IMR-90 (cell line): ENCODE measurements around the gene TEKT5. TPM values are rescaled to one million over a fixed set of nuclear protein-coding genes. Genes with fewer than 3 reads are reported as not detected.

ENCODE experiments used
- ATAC-seq: fragments of 200-7000 bp; cut with Tn5 transposase; 2 replicates; pipeline ENCODE4 v1.9.1; 2020; ENCODE audit warnings: low read depth, mild to moderate bottlenecking, moderate library complexity
- BruUV-seq: library from RNA; stranded (reverse); fragments of 400-500 nt; replicated peaks from 2 replicates; lab custom pipeline; 2021; lab: Mats Ljungman, UMichigan
- CTCF ChIA-PET: fragments of 300-600 bp; formaldehyde crosslinking; extraction: SDS; loops from one replicate; lab custom pipeline; 2021; ENCODE audit warnings: antibody characterized with exemption; lab: Yijun Ruan, JAX
- POLR2A ChIA-PET: fragments of 300-600 bp; sonication (Branson Sonifier 250); formaldehyde crosslinking; loops from one replicate; lab custom pipeline; 2022; ENCODE audit warnings: antibody characterized with exemption; ENCODE audit not compliant: unreplicated experiment; lab: Charles Lee
- DNase-seq: peaks from one replicate; pipeline ENCODE4 v3.0.0; 2013
- H2AFZ ChIP-seq: replicated peaks from 2 replicates; pipeline ENCODE3; 2013; ENCODE audit warnings: low read length, mild to moderate bottlenecking; ENCODE audit not compliant: poor library complexity
- H2AK5ac ChIP-seq: 2 replicates; pipeline ENCODE4 v1.6.1; 2013; ENCODE audit warnings: low read depth, low read length, inconsistent platforms
- H2AK9ac ChIP-seq: replicated peaks from 2 replicates; pipeline ENCODE3; 2013; ENCODE audit warnings: mild to moderate bottlenecking, low read depth, low read length, moderate library complexity; ENCODE audit not compliant: poor library complexity
- H2BK120ac ChIP-seq: 2 replicates; pipeline ENCODE4 v1.6.1; 2013; ENCODE audit warnings: low read depth, low read length, inconsistent platforms
- H2BK15ac ChIP-seq: 3 replicates; pipeline ENCODE4 v1.6.1; 2013; ENCODE audit warnings: low read depth, low read length, inconsistent platforms
- H2BK20ac ChIP-seq: 2 replicates; pipeline ENCODE4 v1.6.1; 2013; ENCODE audit warnings: low read depth, mild to moderate bottlenecking, inconsistent platforms, low read length, moderate library complexity
- H2BK5ac ChIP-seq: 2 replicates; pipeline ENCODE4 v1.6.1; 2013; ENCODE audit warnings: mild to moderate bottlenecking, low read depth, low read length, inconsistent platforms; ENCODE audit not compliant: poor library complexity, severe bottlenecking
- H3K14ac ChIP-seq: replicated peaks from 2 replicates; pipeline ENCODE4 v1.6.1; 2013; ENCODE audit warnings: low read depth, low read length, inconsistent platforms
- H3K18ac ChIP-seq: 2 replicates; pipeline ENCODE4 v1.6.1; 2013; ENCODE audit warnings: low read depth, low read length, control low read depth
- H3K23ac ChIP-seq: 2 replicates; pipeline ENCODE4 v1.6.1; 2013; ENCODE audit warnings: low read depth, low read length, inconsistent platforms
- H3K27ac ChIP-seq: 2 replicates; pipeline ENCODE4 v1.5.1; 2013; ENCODE audit warnings: mild to moderate bottlenecking, control low read depth, low read length; ENCODE audit not compliant: insufficient read depth
- H3K27me3 ChIP-seq: 2 replicates; pipeline ENCODE4 v1.6.1; 2013; ENCODE audit warnings: low read length; ENCODE audit not compliant: control insufficient read depth, insufficient read depth
- H3K36me3 ChIP-seq: 2 replicates; pipeline ENCODE4 v1.6.1; 2013; ENCODE audit warnings: low read length, mixed read lengths; ENCODE audit not compliant: control insufficient read depth, insufficient read depth
- H3K4ac ChIP-seq: 2 replicates; pipeline ENCODE4 v1.6.1; 2013; ENCODE audit warnings: low read depth, low read length, inconsistent platforms
- H3K4me1 ChIP-seq: 2 replicates; pipeline ENCODE4 v1.6.1; 2013; ENCODE audit warnings: low read length, mixed read lengths; ENCODE audit not compliant: control insufficient read depth, insufficient read depth
- H3K4me2 ChIP-seq: 2 replicates; pipeline ENCODE4 v1.6.1; 2013; ENCODE audit warnings: low read depth, mild to moderate bottlenecking, control low read depth, low read length, moderate library complexity
- H3K4me3 ChIP-seq: 2 replicates; pipeline ENCODE4 v1.5.1; 2013; ENCODE audit warnings: low read depth, mild to moderate bottlenecking, control low read depth, low read length, moderate library complexity; ENCODE audit not compliant: insufficient read depth
- H3K56ac ChIP-seq: 2 replicates; pipeline ENCODE4 v1.6.1; 2013; ENCODE audit warnings: low read length, inconsistent platforms; ENCODE audit not compliant: insufficient read depth; ENCODE audit errors: extremely low read depth
- H3K79me1 ChIP-seq, 2 experiments: 2 replicates each; pipeline ENCODE4 v1.6.1; 2013; ENCODE audit warnings: low read length in 2 of 2, inconsistent platforms in 1 of 2, low read depth in 1 of 2
- H3K9ac ChIP-seq: 2 replicates; pipeline ENCODE4 v1.6.1; 2013; ENCODE audit warnings: low read depth, low read length, control low read depth
- H3K9me1 ChIP-seq: 2 replicates; pipeline ENCODE4 v1.6.1; 2013; ENCODE audit warnings: low read length, inconsistent platforms; ENCODE audit not compliant: insufficient read depth
- H3K9me3 ChIP-seq: 2 replicates; pipeline ENCODE4 v1.6.1; 2013; ENCODE audit warnings: low read length; ENCODE audit not compliant: control insufficient read depth, insufficient read depth
- H4K20me1 ChIP-seq: 2 replicates; pipeline ENCODE4 v1.6.1; 2013; ENCODE audit warnings: low read length, inconsistent platforms; ENCODE audit not compliant: insufficient read depth
- H4K5ac ChIP-seq: 2 replicates; pipeline ENCODE4 v1.6.1; 2013; ENCODE audit warnings: mild to moderate bottlenecking, low read depth, low read length, control low read depth
- H4K8ac ChIP-seq, 2 experiments: 2 replicates each; pipeline ENCODE4 v1.6.1; 2013; ENCODE audit warnings: low read depth in 2 of 2, low read length in 2 of 2, control low read depth in 1 of 2, inconsistent platforms in 1 of 2
- H4K91ac ChIP-seq: 2 replicates; pipeline ENCODE4 v1.6.1; 2013; ENCODE audit warnings: low read depth, low read length, inconsistent platforms; ENCODE audit not compliant: insufficient read depth
- BHLHE40 ChIP-seq: fragments of 150-350 bp; IDR thresholded peaks from 2 replicates; pipeline ENCODE4 v1.6.1; 2016; ENCODE audit warnings: mild to moderate bottlenecking, low read depth, low read length
- CEBPB ChIP-seq: IDR thresholded peaks from 2 replicates; pipeline ENCODE4 v1.6.1; 2012; ENCODE audit warnings: low read depth, low read length, improper control_type of control experiment
- CHD1 ChIP-seq: IDR thresholded peaks from 2 replicates; pipeline ENCODE4 v1.6.1; 2012; ENCODE audit warnings: low read depth, low read length, improper control_type of control experiment
- FOS ChIP-seq: fragments of 150-350 bp; IDR thresholded peaks from 2 replicates; pipeline ENCODE4 v1.6.1; 2016; ENCODE audit warnings: low read depth, low read length
- MAFK ChIP-seq: IDR thresholded peaks from 2 replicates; pipeline ENCODE4 v1.6.1; 2012; ENCODE audit warnings: low read depth, low read length, improper control_type of control experiment
- MAZ ChIP-seq: IDR thresholded peaks from 2 replicates; pipeline ENCODE4 v1.6.1; 2012; ENCODE audit warnings: low read depth, mild to moderate bottlenecking, low read length, improper control_type of control experiment, moderate library complexity, borderline replicate concordance
- MXI1 ChIP-seq: IDR thresholded peaks from 2 replicates; pipeline ENCODE4 v1.6.1; 2012; ENCODE audit warnings: low read depth, mild to moderate bottlenecking, low read length, moderate library complexity, borderline replicate concordance
- NFE2L2 ChIP-seq: fragments of 150-350 bp; IDR thresholded peaks from 2 replicates; pipeline ENCODE4 v1.6.1; 2016; ENCODE audit warnings: low read depth, mild to moderate bottlenecking, low read length
- POLR2A ChIP-seq: IDR thresholded peaks from 2 replicates; pipeline ENCODE4 v1.6.1; 2012; ENCODE audit warnings: mild to moderate bottlenecking, low read depth, low read length
- RAD21 ChIP-seq: IDR thresholded peaks from 2 replicates; pipeline ENCODE4 v1.6.1; 2012; ENCODE audit warnings: low read length, improper control_type of control experiment
- RFX5 ChIP-seq: IDR thresholded peaks from 2 replicates; pipeline ENCODE4 v1.8.0; 2012; ENCODE audit warnings: low read depth, mild to moderate bottlenecking, low read length, moderate library complexity
- SMC3 ChIP-seq: fragments of 150-350 bp; IDR thresholded peaks from 2 replicates; pipeline ENCODE4 v1.6.1; 2016; ENCODE audit warnings: low read depth, mild to moderate bottlenecking, antibody characterized with exemption, low read length, moderate library complexity
- USF2 ChIP-seq: fragments of 150-350 bp; IDR thresholded peaks from 2 replicates; pipeline ENCODE4 v1.6.1; 2017; ENCODE audit warnings: mild to moderate bottlenecking, antibody characterized with exemption, low read length, low read depth
- WGBS, 2 experiments: methylation state at CpG; one replicate each; pipeline versions ENCODE4 v1.1.5 to v1.1.7; 2013; ENCODE audit warnings: missing lambda C conversion rate in 2 of 2; ENCODE audit not compliant: insufficient read length in 1 of 2; ENCODE audit errors: extremely low coverage in 2 of 2; 5-methylcytosine and 5-hydroxymethylcytosine counted together
- dilution Hi-C: fragments of 300-500 bp; cut with HindIII; formaldehyde crosslinking; loops from one replicate; pipeline ENCODE4 v1.14.3; 2018; ENCODE audit warnings: low sequenced_read_pairs; ENCODE audit not compliant: unreplicated experiment
- in situ Hi-C: fragments of 300-500 bp; cut with MboI; formaldehyde crosslinking; loops from 3 replicates; pipeline ENCODE4 v1.14.3; 2019; ENCODE audit warnings: low sequenced_read_pairs, inconsistent platforms, mixed read lengths
- intact Hi-C: fragments of 100-400 bp; cut with micrococcal nuclease; formaldehyde crosslinking; loops from 2 replicates; pipeline ENCODE4 v1.10.0; 2022
- polyA plus RNA-seq, 3 experiments: library from polyadenylated mRNA; depleted of rRNA; stranded (reverse); fragments of >200 nt; gene quantifications; 2 replicates each; pipeline ENCODE4 v1.2.3, GENCODE V29; 2012; ENCODE audit warnings: low replicate concordance in 1 of 3
- total RNA-seq: library from RNA; depleted of rRNA; stranded (reverse); fragments of >200 nt; gene quantifications from 2 replicates; pipeline ENCODE4 v1.2.3, GENCODE V29; 2012
- TF ChIP-seq, protein P1 (sequence below): conservative IDR thresholded peaks from 2 replicates; pipeline ENCODE4 v1.5.1; 2012; ENCODE audit warnings: mild to moderate bottlenecking, low read depth, low read length, improper control_type of control experiment
- TF ChIP-seq, protein P2 (sequence below): fragments of 150-350 bp; IDR thresholded peaks from 2 replicates; pipeline ENCODE4 v1.6.1; 2016; ENCODE audit warnings: low read depth, mild to moderate bottlenecking, low read length, moderate library complexity, borderline replicate concordance

Gene TEKT5
- total and polyA plus RNA-seq, 2 of the 4 experiments (the other 2 are of a cell fraction) = 0.17 TPM; not detected in 1

DNA sequence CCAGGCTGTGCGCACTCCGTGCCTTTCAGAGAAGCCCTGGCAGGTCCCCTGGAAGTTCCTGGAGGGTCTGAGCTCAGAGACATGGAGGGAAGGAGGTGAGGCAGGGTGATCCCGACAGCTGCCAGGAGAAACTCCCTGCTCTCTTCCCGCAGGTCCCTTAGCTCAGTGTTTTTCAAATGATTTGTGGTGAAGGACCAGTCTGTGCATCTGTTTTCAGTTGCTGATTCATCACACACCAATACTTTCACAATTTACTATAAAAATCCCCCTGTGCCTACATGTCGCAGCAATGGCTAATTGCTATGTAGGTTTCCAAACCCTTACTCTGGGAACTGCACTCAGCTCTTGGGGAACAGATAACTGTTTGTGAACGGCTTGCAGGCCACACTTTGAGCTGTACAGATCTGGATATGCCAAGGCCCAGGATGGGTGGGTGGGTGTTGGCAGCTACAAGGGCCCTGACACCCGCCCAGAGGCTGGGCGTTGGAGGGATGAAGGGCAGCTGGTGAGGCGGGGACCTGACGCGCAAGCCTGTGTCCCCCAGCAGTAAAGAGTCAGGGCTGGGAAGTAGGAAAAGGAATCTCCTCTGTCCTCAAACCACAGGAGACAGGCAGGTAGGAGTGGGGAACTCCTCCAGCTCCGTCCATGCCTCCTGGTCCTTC, 93.8 kb downstream of the TEKT5 start:
- Histone ChIP-seq H2BK15ac (no peak overlapping the region), H3K36me3 (no peaks in the 10 kb centered on the region), H3K9me1 (no peaks in the 10 kb centered on the region), H3K4me1 (peaks cover 2% of the 10 kb centered on the region; the same call in 1 of the 2 replicates), H3K79me1 (no peaks in the 10 kb centered on the region), H3K27me3 (peaks cover 20% of the 10 kb centered on the region), H3K4me2 (no peak overlapping the region), H2AK5ac (no peak overlapping the region; the same call in 1 of the 2 replicates), H2AK9ac (peak overlapping the region; percentile 31), H3K18ac (no peak overlapping the region), H3K9ac (no peak overlapping the region), H3K14ac (no peak overlapping the region), H3K56ac (no peak overlapping the region), H4K91ac (no peak overlapping the region), H4K8ac (no peak overlapping the region), H3K4ac (no peak overlapping the region), H2BK20ac (no peak overlapping the region), H3K27ac (no peak overlapping the region), H4K5ac (no peak overlapping the region), H3K23ac (no peak overlapping the region), H4K20me1 (no peaks in the 10 kb centered on the region), H3K4me3 (no peak overlapping the region), H2BK120ac (no peak overlapping the region), H2BK5ac (no peak overlapping the region), H2AFZ (peak overlapping the region; percentile 58), H3K9me3 (peaks cover 2% of the 10 kb centered on the region)
- WGBS, 2 experiments = 70% methylated on average over 2 of the region's 12 CpGs; no CpG with 5 or more reads in 1 of the 2 experiments
- ATAC-seq = no peak
- BruUV-seq = no TSS peak
- intact Hi-C loops = no loop called here
- dilution Hi-C loops = no loop called here
- peak; percentile 38 for DNase-seq
- ChIA-PET CTCF (interaction anchor here (0.6 kb wide), 1 partner anchor 143 kb away, joined by 3 read pairs; no protein-coding TSS in a partner anchor), POLR2A (no interaction called here)
- in situ Hi-C loops = no loop called here
- TF ChIP-seq NFE2L2 = no peak
- no peak for TF ChIP-seq CHD1
- no peak for TF ChIP-seq CEBPB
- no peak for TF ChIP-seq FOS
- TF ChIP-seq MAFK = no peak
- TF ChIP-seq BHLHE40 = no peak
- TF ChIP-seq, protein P1, sequence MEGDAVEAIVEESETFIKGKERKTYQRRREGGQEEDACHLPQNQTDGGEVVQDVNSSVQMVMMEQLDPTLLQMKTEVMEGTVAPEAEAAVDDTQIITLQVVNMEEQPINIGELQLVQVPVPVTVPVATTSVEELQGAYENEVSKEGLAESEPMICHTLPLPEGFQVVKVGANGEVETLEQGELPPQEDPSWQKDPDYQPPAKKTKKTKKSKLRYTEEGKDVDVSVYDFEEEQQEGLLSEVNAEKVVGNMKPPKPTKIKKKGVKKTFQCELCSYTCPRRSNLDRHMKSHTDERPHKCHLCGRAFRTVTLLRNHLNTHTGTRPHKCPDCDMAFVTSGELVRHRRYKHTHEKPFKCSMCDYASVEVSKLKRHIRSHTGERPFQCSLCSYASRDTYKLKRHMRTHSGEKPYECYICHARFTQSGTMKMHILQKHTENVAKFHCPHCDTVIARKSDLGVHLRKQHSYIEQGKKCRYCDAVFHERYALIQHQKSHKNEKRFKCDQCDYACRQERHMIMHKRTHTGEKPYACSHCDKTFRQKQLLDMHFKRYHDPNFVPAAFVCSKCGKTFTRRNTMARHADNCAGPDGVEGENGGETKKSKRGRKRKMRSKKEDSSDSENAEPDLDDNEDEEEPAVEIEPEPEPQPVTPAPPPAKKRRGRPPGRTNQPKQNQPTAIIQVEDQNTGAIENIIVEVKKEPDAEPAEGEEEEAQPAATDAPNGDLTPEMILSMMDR = no peak
- TF ChIP-seq MXI1 = no peak
- no peak for TF ChIP-seq POLR2A
- no peak for TF ChIP-seq RAD21
- no peak for TF ChIP-seq RFX5
- no peak for TF ChIP-seq SMC3
- TF ChIP-seq USF2 = no peak
- TF ChIP-seq MAZ = no peak
- TF ChIP-seq, protein P2, sequence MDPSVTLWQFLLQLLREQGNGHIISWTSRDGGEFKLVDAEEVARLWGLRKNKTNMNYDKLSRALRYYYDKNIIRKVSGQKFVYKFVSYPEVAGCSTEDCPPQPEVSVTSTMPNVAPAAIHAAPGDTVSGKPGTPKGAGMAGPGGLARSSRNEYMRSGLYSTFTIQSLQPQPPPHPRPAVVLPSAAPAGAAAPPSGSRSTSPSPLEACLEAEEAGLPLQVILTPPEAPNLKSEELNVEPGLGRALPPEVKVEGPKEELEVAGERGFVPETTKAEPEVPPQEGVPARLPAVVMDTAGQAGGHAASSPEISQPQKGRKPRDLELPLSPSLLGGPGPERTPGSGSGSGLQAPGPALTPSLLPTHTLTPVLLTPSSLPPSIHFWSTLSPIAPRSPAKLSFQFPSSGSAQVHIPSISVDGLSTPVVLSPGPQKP = no peak
